HG02970 (cell line): ENCODE data around the gene PPIP5K1.

Experiments
- ATAC-seq: cut with Tn5 transposase; IDR thresholded peaks from one replicate; pipeline ENCODE4 v1.9.1; 2021; ENCODE audit warnings: mild to moderate bottlenecking, moderate library complexity, moderate number of reproducible peaks; ENCODE audit not compliant: unreplicated experiment, low FRiP score

PPIP5K1 gene

DNA sequence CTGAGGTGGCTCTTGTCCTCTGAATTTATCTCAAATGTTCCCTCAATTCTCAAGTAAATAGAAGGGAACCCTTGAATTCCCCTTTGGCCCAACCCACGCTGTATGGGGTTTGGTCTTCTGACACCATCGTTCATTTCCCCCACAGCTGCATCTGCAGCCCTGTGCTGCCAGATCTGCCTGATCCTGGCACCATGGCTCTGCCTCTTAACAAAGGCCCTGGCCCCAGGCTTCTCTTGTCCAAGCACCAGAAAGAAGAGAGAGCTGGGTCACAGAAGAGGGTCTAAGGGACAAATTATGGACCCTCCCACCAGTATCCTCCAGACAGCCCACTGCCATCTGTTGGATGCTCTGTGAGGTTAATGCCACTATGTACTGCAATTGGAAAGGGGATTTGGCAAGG, 70.8 kb downstream of the PPIP5K1 start:
- no peak for ATAC-seq

DNA sequence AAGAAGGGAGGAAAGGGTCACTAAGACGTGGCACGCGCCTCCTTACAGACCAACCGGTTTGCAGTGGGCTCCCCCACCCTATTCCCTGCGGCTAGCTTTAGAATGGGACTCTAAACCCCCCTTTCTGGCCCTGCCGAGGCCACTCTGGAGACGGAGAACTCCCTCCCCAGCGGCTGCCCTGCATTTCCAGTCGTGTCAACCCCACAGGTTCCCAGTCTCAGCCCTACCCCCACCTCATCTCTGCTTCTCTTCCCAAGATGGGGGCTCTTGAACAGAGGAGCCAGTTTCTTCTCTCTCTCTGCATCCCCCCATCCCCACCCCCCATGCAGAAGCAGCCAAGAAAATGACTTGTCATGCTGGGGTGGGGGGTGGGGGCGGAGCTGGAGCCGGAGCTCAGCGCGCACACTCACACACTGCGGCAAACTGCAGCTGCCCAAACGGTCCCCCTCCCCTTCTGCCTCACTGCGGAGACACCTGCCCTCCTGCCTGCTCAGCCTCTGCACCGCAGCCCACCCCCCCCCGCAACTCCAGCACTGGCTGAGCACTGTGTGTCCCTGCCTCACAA, 71.7 kb downstream of the PPIP5K1 start:
- ATAC-seq = no peak

DNA sequence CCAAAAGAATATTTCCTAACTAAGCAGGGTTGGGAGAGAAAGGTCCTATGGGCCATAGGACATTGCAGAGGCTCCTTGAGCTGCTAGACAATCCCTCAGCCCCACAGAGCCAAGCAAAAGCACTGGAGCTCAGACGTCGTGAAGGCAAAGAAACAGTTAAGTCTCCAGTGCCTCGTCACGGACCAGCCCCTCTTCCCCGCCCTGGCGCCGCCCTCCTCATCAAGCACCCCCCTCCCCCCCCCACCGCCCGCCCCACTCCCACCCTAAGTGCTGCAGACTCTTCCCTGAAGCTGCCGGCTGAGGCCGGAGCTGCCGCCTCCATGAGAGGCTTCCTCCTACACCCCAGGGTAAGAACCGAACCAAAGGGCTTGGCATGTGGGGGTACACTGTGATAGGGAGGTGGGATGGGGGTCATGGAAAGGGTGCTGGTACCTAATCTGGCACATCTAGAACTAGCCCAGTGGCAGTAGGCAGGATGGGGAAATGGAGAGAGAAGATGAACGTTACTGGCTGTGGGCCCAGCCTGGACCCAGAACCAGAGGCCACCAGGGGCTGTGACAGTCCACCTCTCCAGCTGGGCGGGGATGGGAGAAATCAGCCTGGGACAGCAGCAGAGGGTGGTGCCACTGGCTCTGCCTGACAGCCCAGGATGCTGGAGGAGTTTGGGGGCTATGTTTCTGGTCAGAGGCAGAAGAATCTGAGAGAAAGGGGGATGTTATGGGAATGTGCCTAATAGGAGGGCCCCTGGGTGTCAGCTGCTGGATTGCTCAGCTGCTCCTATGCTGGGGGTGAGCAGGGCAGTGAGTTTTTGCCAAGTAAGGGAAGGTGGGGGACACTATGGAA, 72.4 kb downstream of the PPIP5K1 start, which contains the start of gene MAP1A:
Gene MAP1A, plus strand, starts transcription at position 255 of the 843 bp plus-strand sequence. CDS start 3,866 bp downstream, outside the sequence.
- ATAC-seq = no peak

DNA sequence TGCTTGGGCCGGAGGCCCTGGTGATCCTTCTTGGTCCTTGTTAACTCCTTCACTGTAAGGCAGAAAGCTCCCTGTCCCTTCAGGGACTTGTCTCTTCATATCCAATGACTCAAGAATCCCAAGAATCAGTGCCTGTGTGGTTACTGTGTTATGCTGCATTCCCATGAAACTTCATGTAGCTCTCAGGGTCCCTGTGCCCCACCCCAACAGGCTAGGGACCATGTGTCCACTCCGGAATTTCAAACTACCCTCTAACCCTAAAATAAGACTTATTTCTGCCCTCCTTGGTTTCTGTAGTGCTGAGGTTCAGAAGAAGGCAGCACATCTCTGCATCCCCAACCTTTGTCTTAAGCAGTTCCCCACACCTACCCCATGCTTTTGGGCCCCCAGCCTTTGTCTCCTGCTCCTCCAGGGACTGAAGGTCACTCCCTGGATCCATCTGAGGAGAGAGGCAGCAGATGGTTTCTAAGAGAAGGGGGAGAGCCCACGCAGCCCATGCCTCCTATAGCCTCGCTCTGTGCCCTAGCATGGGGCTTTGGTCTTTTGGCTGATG, 73.1 kb downstream of the PPIP5K1 start:
- no peak for ATAC-seq

- no peak for ATAC-seq
These were observed 73.8 kb downstream of the PPIP5K1 start for GRCh38 chr15:43516185-43516584.

DNA sequence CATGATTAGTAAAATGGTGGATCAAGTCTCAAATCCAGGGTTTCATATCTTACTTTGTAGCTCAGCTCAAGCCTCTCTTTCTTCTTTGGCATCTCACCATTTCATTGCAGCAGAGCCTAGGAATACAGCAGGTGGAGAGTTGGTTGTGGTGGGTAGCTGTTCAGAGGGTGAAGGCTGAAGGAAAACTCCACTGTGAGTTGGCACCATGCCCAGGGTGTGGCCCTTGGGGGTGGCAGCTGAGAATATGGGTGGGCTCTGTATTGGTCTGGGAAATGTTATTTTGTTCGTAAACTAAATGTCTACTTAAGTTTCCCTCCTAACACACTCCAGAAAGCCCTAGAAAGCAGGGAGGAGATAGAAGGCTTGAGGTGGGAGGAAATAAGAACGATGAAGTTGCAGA, 74.3 kb downstream of the PPIP5K1 start:
- no peak for ATAC-seq

DNA sequence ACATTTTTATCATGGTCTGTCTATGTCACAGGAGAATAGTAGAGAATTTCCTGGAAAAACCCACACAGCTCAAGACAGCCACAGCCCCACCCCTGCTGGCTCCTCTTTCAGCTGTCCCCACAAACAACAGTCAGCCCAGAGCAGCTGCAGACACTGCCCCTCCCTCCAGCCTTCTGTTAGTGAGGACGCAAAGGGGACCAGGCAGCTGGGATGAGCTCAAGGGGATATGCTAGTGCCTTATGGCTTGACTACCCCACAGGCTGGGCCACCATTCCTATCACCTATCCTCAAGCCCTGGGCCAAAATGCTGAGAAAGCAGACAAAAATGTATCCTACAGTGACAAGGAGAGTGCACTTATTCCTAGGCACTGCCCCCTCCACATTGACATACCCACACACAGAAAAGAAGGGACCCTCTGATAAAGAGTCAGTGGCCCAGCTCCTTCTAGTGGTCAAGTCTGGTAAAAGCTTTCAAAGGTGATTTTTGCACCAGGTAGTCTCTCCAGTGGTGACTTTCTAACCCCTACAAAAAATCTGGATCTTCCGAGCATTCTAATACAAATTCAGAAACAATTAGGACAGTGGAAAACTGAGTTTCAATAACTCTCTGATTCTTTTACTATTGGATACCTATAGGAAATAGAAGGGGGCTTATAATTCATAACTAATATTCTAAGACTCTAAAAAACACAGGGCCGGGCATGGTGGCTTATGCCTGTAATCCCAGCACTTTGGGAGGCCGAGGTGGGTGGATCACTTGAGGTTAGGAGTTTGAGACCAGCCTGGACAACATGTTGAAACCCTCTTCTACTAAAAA, 75.6 kb downstream of the PPIP5K1 start:
- no peak for ATAC-seq

DNA sequence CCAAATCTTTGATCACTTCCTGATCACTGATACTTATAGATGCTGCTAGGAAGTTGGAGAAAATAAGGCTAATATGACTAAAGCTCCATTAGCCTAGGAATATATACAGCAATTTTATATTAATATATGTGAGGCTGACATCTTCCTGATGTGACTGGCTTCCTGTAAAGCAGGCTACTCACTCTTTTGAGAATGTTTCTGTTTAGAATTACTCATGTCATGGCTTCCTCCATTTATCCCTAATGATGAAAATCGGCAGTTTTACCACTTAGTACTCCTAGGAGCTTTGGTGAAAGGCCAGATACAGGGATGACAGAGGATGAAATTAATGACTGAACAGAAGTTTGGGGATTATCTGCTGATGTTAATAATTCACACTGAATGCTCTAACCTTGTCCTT, 76.5 kb downstream of the PPIP5K1 start:
- no peak for ATAC-seq

DNA sequence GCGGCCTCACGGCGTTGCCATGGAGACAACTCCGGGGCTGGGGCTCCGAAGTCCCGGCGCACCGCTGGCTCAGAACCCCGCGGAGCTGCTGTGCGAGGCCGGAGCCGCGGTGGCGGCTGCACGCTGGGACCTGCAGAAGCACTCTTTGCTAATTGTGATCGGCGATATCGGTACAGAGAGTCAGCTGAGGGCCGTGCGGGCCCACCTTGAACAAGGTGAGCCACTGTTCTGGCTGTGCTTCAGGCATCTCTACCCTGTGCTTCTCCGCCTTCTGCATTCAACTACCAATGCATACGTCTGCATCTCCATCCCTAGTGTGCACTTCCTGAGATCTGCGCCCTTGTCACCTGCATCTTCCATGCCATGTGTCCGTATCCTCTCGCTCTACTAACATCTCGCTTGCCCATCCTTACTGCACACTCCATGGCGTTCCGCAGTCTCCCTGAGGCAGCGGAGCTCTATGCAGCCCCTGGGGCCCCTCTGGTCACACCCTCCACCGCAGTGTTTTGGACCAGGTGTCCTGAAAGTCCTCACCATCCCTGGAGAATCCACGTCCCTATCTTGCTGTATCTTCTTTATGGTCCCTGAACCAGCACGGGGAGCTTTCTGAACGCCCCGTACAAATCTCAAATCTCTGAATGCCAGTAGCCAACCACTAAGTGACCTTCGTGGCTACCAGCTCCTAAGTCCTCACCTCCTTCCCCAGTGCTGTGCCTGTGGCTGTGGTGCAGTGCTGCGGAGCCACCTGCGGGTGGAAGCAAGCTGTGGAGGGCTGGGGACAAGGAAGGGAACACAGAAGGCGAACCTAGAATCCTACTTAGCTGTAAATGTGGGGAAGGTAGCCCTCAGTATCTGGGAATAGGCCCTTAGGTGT, 78.8 kb downstream of the PPIP5K1 start:
- ATAC-seq = no peak

DNA sequence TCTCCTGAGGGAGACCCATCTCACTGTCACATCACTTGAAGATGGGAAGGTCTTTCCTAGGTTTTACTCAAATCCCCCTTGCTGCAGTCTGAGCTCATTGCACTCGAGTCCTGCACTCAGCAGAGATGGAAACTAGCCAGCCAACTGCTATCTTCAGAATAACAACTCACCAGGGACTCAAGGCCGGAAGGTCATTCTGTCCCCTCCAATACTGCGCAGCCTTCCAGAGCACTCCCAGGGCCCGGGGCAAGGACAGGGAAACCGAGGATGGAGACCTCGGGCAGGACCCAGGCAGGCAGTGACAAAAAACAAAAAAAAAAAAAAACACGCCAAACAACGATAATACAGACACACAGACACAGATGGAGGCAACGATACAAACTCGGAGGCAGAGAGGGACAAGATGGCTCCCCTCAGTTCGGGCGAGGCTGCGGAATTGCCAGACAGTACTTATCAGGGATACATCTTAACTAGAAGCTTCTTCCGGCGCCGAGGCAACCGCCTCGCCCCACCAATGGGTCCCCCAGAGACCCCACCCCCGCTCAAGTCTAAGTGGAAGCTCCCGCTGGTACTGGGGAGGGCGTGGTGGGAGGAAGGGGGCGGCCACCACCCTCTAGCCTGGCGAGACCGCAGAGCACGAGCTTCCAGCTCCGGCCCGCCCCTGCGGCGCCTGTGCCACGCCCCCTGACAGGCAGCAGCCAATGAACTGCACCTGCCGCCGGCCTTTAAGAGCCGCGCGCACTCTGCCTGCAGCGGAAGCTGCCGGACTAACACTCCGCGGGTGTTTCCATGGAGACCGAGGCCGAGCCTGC, 79.6 kb downstream of the PPIP5K1 start:
- ATAC-seq = peak; percentile 94

DNA sequence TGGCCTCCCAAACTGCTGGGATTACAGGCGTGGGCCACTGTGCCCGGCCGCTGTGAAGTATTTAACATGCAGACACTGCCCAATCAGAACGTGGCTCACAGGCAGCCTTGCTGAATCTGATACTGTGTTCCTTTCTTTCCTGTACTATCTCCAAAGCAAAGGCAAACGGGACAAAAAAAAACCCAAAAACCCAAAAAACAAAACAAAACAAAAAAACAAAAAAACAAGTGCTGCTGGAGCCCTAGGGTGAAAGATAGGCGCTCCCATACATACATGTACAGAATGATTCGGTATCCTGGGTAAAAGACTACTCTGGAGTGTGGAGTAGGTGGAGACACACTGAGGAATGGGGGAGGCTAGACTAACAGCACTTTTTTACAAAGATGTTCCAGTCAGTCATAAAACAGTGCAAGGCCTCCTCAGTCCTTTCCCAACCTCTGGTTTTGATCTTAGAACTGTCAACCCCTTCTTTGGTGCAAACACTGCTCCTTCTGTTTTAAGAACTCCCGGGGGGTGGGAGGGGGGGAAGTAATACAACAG, 80.3 kb downstream of the PPIP5K1 start:
- no peak for ATAC-seq

DNA sequence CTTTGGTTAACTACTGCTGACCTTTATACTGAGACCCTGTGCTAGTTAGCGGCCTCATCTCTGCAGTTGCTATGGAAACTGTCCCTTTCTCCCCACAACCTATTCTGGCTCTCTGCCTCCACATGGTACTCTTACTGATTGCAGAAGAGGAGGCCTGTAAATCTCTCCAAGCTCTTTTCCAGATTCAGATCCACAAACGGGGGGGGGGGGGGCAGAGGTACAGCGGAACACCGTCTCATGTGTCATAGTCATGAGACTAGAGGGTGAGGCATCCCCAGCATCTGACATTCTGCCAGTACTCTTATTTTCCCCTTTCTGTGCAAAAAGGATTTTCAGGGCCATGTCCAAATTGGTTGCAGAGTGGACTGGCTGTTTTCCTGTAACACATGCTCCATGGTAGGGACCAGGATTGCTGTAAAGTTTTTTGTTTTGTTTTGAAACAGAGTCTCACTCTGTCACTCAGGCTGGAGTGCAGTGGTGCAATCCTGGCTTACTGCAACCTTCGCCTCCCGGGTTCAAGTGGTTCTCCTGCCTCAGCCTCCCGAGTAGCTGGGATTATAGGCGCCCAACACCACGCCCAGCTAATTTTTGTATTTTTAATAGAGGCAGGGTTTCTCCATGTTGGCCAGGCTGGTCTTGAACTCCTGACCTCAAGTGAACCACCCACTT, 80.9 kb downstream of the PPIP5K1 start:
- no peak for ATAC-seq

- no peak for ATAC-seq
These were observed 81.6 kb downstream of the PPIP5K1 start for GRCh38 chr15:43508421-43508820.

- no peak for ATAC-seq
These were observed 84.3 kb downstream of the PPIP5K1 start for GRCh38 chr15:43505738-43506137.

DNA sequence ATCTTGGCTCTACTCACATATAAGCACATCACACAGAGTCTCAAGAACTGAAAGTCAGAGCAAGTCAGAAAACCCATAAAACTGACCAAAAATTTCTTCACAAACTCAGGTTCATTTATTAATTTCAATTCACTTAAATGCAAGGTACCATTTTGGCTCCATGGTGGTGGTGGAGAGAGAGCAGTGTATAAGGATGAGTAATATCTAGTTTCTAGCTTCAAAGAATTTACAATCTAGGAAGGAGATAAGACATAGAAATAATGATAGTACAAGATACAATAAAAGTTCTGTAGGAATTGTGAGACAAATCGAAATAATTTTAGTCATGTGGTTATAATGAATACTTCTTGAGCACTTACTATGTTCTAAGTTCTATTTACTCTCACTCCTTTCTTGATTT, 90.4 kb downstream of the PPIP5K1 start:
- ATAC-seq = no peak

- ATAC-seq = no peak
These were observed 91.0 kb downstream of the PPIP5K1 start for GRCh38 chr15:43498990-43499389.

GRCh38 chr15:43493703-43494472, 96.1 kb downstream of the PPIP5K1 start:
- ATAC-seq = no peak
